NB4 (cell line): ENCODE data around the gene PASK.

Experiments used
- DNase-seq: peaks from one replicate; pipeline ENCODE4 v3.0.0; 2010; ENCODE audit warnings: low read depth
- H3K4me3 ChIP-seq: one replicate; pipeline ENCODE4 v1.5.1; 2011; ENCODE audit warnings: mild to moderate bottlenecking, low read depth, low read length, moderate library complexity
- CTCF ChIP-seq: IDR thresholded peaks from one replicate; pipeline ENCODE4 v1.5.1; 2012; ENCODE audit warnings: low read depth, low read length
- MYC ChIP-seq: IDR thresholded peaks from 2 replicates; pipeline ENCODE4 v1.6.1; 2011; ENCODE audit warnings: low read depth, low read length
- POLR2A ChIP-seq: IDR thresholded peaks from 2 replicates; pipeline ENCODE4 v1.6.1; 2011; ENCODE audit warnings: mild to moderate bottlenecking; ENCODE audit not compliant: insufficient read length; ENCODE audit errors: extremely low read depth
- TF ChIP-seq, protein P1 (sequence below): IDR thresholded peaks from 2 replicates; pipeline ENCODE4 v1.6.1; 2011; ENCODE audit warnings: low read depth, low read length

PASK gene

DNA sequence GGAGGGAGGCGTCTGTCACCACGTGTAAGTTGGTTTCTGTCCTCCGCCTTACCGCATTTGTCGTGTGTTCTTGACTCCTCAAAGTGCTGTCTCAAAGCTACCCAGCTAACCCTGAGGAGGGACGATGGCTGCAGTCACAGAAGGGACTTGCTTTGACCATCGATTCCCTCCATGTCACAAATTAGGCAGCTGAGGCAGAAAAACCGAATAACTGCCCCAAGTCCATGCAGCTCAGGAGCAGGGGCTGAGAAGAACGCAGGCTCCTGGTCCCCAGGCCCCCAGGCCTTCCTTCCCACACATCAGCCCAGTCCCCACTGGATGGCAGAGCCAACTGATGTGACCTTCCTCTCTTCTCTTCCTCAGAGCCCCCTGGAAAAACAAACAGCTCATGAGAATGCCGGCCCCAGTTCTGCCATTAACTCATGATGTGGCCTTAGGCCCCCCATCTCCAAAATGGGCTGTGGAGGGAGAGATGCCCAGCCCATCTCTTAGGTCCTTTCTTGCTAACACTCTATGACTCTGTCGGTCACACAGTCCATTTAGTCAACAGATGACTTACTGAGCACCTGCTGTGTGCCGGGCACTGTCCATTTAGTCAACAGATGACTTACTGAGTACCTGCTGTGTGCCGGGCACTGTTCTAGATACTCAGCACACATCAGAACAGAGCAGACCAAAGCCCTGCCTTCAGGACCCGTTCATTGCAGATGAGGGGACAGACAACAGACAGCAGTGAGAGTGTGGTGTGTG lies 66.8 kb downstream of the PASK start:
- TF ChIP-seq MYC: no peak
- TF ChIP-seq POLR2A: no peak
- no peak for TF ChIP-seq CTCF
- TF ChIP-seq, protein P1, sequence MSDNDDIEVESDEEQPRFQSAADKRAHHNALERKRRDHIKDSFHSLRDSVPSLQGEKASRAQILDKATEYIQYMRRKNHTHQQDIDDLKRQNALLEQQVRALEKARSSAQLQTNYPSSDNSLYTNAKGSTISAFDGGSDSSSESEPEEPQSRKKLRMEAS: no peak
- no peak overlapping the region for H3K4me3 ChIP-seq
- no peak for DNase-seq

- no peak for TF ChIP-seq CTCF
- no peak for TF ChIP-seq MYC
- TF ChIP-seq, protein P1: no peak
- DNase-seq: no peak
- no peak overlapping the region for H3K4me3 ChIP-seq
Observed at GRCh38 chr2:241081643-241082340, 67.5 kb downstream of the PASK start.

DNA sequence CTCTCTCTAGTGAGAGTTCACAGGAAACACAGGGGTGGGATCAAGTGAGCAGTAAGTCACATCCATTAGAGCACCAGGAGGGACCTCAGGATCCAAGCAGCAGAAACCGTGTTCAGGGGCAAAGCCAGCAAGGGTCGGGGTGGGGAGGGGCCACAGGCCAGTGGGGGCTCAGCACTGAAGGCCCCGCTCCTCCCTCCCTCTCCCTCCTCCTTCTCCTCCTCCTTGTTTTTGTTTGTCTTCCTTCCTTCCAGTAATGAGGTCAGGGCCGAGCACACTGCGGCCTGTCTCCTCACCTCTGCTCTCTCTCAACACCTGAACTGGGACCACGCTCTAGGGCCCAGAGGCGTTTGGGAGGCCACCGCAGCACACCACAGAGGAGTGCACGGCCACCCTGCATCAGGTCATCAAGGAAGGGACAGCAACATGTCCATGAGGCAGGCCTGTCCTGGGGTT lies 68.1 kb downstream of the PASK start:
- H3K4me3 ChIP-seq: no peak overlapping the region
- TF ChIP-seq, protein P1: no peak
- TF ChIP-seq POLR2A: no peak
- no peak for TF ChIP-seq MYC
- TF ChIP-seq CTCF: no peak
- DNase-seq: no peak

GRCh38 chr2:241080405-241081189 lies 68.7 kb downstream of the PASK start:
- TF ChIP-seq POLR2A: no peak
- TF ChIP-seq, protein P1: no peak
- no peak for TF ChIP-seq MYC
- TF ChIP-seq CTCF: no peak
- no peak for DNase-seq
- no peak overlapping the region for H3K4me3 ChIP-seq

DNA sequence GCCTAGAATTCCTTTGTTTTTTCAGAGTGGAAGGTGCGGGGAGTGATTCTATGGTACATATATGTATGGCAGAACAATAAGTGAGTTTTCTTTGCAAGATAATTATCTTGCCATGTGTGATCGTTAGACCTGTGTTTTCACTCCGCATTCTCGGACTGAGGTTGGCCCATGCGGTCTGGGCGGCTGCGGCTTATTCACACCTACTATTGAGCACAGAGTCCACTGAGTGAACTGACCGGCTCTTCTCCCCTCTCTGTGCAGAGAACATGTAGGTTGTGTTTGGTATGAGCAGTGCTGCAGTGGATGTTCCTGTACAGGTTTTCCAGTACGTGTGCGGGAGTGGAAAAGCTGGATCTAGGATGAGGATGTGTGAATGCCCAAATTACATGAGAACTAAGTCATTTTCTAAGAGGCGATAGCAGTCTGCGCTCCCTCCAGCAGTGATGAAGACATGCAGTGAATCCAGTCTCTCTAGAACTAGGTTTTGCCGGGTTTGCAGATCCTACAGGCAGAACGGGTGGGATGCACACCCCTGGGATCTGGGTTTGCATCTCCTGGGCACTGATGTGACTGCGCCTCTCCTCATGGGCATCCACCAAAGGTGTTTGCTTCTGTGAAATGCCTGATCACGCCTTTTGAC lies 74.3 kb downstream of the PASK start:
- TF ChIP-seq, protein P1: no peak
- TF ChIP-seq POLR2A (no peak), MYC (no peak), CTCF (no peak)
- no peak for DNase-seq
- H3K4me3 ChIP-seq: no peak overlapping the region
